ENCODE data around the gene DUS1L.

The DUS1L gene

DNA sequence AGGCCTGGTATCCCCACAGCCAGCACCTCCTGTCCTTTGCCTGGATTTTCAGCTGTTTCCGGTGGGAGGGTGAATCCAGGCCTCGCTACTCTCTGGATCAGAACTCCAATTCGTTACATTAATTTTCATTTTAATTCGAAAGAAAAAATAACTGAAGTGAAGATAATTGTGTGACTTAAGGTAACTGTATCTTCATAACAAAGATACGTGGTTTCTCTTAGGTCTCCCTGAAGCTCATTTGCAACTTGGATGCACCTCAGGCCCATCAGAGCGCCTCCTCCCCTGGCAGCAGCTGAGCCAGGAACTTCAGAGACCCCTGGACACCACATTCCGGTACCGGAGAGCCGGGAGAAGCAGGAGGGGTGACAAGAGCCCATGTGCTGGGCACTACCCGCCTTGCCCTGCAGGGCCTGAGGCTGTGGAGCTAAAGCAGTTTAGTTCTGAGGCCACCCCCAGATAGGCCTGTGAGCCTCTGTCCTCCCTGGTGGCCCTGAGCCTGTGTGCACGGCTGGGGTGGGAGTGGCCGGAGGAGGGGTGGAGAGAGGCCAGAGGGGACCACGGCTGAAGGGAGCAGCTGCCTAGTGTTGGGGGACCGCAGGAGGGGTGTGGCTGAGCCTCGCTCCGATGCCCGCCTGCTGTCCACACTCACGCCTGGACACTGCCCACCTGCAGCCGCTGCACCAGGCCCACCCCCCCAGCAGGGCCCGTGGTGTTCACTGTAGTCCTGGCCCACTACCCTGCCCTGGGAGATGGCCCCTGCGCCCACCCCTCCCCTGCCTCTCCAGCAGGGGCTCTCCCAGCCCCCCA lies 11.4 kb upstream of the DUS1L start:
- no peak for DNase-seq (ENCODE audit: low spot score)
- FAIRE-seq, result no peak

GRCh38 chr17:82076018-82076784 lies 10.6 kb upstream of the DUS1L start:
- no peak for FAIRE-seq
- DNase-seq (ENCODE audit: low spot score), result no peak

GRCh38 chr17:82073446-82073845 lies 7.8 kb upstream of the DUS1L start:
- DNase-seq (ENCODE audit: low spot score) (no peak), FAIRE-seq (no peak)

DNA sequence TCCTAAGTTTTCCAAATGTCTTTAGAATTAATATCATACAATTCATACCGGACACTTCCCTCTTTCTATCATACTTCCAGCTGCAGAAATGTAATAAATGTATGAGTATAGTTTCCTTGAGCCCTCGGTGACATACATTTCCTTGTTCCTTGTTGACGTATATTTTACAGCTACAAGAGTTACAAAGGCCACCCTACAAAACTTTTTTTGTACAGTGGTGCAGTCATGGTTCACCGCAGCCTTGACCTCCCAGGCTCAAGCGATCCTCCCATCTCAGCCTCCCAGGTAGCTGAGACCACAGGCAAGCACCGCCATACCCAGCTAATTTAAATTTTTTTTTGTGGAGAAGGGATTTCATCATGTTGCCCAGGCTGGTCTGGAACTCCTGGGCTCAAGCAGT lies 7.2 kb upstream of the DUS1L start:
- no peak for DNase-seq (ENCODE audit: low spot score)
- FAIRE-seq, result no peak

DNA sequence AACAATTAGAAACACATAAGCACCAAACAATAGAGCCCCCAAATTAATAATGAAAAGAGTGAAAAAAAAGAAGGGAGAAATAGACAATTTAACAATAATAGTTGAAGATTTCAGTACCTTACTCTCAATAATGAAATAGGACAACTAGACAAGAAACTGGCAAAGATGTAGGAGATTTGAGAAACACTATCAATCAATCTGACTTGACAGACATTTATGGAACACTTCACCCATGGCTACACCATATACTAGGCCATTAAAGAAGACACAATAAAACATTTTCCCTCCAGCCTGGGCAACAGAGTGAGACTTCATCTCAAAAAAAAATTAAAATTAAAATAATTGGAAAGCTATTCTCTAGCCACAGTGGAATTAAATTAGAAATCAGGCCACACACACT lies 5.0 kb upstream of the DUS1L start:
- FAIRE-seq (no peak), DNase-seq (ENCODE audit: low spot score) (no peak)

- no peak for FAIRE-seq
Observed at GRCh38 chr17:82065193-82065637, 389 bp downstream of the DUS1L start.

DNA sequence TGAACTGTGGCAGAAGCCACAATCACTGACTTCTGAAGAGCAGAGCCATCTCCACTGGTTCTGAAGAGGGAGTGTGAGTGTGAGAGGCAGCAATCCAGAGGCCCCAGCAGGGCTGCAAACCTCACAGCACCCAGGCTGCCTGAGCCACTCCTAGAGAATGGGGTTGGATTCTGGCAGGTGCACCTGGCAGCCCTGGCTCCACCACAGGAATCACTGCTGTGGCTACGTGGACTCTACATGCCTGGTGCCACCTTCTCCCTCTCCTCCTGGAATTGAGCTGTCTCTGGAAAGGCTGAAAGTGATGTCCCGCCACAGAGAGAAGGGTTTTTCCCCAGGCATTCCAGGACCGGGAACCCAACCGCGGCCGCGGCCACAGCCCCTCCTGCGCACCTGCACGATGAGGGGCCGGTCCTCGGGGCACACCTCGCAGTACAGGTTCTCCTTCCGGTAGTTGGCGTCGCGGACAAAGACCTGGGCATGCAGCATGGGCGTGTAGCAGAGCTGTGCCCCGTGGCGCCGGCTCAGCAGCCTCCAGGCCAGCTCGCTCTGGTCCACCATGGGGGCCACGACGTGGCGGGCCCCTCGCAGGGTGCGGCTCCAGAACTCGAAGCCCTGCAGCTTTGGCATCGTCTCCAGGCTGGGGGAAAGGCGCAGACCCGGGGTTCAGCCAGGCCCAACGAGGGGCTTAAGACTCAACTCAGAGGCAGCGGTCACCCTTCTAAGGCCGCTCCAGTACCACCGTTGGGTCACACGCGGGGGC lies 991 bp downstream of the DUS1L start:
- DNase-seq (ENCODE audit: low spot score), result peak; percentile 39
- no peak for FAIRE-seq

More at GRCh38 chr17:82065193-82065637, 389 bp downstream of the DUS1L start:
- no peak for DNase-seq (ENCODE audit: low spot score)

DNA sequence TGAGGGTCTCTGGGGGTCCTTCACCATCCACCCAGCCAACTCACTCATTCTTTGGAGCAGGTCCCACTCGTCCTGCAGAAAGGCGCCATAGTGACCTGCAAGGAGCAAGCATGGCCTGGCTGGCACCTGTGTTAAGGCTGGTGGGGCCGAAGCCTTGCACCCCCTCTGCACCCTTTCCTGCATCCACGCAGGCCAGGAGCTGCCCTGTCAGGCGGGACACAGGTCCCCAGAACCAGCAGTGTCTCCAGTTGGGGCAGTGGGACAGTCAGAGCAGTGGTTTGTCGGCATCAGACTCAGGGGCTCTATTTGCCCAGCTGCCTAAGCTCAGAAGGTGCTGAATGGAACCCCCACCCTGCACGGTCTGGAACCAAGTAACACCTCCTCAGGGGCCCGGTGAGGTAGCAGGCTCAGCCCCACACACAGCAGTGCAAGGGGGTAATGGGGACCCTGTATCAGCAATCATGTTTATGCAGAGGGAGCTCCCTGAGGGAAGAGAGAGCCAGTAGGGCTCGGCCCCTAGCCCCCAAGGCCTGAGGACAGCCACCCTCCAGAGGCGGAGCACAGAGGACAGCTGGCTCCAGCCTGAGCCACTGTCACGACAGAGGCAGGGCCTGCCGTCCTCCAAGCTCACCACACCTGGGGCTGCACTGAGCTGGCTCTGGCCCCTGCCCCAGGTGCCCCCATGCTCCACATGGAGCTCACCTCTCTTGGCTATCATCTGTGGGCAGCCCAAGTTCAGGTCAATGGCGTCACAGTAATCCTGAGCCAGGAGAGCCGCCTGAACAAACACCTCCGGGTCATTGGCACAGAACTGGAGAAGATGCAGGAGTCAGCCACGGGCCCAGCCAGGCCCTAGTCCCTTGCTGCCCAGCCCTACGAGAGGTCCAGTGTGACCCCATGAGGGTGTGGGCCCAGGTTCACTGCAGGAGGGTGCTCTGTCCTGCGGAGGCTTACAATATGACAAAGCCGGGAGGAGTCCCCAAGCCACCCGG lies 1.9 kb downstream of the DUS1L start:
- FAIRE-seq, result no peak
- no peak for DNase-seq (ENCODE audit: low spot score)

DNA sequence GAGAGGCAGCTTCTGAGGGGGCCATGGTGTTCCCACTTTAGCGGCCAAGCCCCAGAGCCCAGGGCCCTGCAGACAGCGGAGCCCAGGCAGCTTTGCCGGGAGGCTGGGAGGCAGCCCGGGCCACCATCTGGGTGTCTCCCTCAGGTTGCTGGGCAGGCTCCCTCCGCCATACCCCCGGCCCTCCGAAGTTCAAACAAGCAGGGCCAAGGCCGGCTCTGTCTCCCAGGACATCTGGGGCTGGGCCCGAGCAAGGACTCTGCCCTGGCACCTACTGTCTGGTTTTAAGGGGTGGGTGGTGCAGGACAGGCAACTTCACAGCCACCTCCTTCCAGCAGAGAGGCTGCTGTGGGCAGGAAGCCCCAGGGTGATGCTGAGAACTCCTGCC lies 2.6 kb downstream of the DUS1L start:
- FAIRE-seq, result no peak

DNA sequence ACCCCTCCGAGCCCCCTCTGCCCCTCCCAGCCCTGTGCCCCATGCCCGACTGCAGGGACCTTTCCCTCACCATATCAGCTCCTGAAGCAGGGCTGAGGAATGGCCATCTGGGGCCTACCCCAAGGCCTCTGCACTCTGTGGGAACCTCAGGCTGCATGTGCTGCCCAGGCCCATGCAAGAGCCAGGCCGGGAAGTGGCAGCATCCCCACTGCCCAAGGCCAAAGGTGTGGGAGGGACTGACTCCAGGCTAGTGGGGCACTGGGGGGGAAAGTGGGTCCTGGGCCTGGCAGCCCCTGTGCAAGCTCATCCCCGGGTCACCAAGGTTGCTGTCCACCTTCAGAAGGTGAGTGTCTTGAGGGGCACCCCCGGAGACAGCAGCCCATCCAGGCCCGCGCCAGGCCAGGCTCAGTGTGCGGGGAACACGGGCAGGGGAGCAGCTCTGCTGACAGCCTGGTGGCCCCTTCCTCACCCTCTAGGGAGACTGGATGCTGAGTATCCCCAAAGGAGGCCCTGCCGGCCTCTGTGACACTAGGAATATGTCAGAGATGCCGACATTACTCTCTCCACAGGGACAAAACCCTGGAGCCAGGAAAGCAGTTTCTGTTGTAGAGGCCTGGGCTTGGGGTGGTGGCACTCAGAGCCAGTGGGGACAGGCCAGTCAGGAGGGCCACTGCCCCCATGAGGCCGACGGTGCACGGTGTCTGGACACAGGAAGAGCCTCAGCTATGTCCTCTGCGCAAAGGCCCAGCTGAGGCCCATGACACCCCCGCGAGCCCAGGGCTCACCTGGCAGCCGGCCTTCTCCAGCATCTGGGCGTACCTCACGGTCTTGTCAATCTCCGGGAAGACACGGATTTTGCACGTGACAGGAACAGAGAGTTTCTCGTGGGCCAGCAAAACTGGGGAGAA lies 3.3 kb downstream of the DUS1L start:
- no peak for DNase-seq (ENCODE audit: low spot score)
- no peak for FAIRE-seq

More for the DNA sequence above, 2.6 kb downstream of the DUS1L start:
- DNase-seq (ENCODE audit: low spot score), result no peak

DNA sequence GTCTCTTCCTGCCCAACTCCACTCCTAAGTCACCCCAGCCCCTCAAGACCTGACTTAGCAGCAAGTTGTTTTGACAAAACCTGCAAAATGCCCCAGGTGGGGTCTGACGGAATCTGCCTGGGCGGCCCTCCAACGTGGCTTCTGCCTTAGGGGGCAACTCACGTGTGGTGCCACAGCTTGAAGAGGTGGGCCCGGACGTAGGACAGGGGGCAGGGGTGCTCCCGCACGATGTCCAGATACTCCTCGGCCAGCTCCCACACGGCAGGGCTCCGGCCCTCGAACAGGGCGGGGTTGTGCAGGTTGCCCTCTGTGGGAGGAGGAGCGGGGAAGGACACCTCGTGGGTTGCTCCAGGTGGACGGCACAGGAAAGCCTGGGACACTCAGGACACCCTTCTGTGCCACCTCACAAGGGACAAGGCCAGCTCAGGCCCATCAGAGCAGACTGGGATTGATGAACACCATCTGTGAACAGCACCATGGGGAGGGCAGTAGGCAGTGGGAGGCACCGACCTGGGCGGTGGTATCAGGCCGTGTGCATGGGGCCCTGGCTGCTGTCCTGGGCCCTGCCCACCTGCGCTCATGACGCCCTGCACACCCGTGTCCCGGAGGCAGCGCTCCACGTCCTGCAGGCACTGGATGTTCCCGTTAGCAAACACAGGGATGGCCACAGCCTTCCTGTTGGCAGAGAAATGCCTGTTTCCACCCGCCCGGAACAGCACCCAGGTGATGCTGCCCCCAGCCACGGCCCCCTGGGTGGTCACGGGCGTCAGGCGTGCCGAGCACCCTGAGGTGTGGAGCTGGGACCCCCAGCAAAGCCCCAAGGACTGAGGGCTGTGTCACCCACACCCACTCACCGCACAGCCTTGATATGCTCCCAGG lies 4.3 kb downstream of the DUS1L start:
- FAIRE-seq (peak; percentile 9), DNase-seq (ENCODE audit: low spot score) (no peak)

- DNase-seq (ENCODE audit: low spot score), result no peak
- no peak for FAIRE-seq
Observed at GRCh38 chr17:82060614-82061013, 5.0 kb downstream of the DUS1L start.

GRCh38 chr17:82060001-82060380 lies 5.6 kb downstream of the DUS1L start:
- no peak for FAIRE-seq
- no peak for DNase-seq (ENCODE audit: low spot score)

DNA sequence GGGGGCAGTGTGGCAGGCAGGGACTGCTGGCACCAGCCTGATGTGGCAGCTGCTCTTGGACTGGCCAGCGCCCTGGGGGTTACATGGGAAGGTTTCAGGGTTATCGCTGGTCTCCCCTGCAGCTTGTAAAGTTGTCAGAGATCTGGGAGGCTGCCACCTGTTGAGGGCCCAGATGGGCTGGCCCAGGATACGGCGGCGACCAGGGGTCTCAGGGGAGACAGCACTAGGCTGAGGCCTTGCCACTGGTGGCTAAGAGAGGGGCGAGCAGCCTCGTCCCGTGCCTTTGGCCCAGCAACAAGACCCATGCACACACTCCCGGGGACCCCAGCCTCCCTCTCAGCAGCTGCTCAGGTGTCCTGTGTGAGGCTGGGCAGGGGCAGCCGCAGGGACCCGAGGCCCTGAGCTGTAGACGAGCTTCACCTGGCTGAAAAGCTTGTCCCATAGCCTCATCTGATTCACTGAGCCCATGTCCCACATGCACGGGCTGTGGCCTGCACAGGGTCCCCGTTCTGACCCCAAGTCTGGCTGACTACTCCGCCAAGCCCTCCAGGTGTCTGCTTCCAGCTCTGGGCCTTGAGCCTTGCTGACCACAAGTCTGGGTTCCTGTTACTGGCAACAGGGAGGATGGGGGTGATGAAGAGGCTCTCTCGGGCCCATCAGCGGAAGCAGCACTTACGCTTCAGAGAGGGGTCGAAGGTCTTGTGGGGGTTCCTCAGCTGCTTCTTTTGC lies 6.2 kb downstream of the DUS1L start:
- DNase-seq (ENCODE audit: low spot score) (no peak), FAIRE-seq (peak; percentile 58)

DNA sequence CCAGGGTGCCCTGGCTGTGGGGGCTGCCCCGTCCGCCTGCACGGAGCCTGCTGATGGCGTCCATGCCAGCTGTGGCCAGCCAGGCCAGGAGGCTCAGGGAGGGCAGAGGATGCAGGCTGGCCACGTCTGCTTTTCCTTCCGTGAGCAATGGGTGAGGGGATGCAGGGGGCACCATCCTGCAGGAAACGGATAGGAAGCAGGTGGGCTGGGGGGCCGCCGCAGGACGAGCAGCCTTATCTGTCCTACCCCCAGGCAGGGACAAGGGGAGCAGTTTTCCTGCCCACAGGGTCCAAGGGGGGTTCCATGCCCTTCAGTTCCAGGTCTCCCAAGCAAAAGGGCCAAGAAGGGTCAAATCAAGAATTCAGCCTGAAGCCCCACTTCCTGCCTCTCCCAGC lies 6.8 kb downstream of the DUS1L start:
- DNase-seq (ENCODE audit: low spot score) (no peak), FAIRE-seq (peak; percentile 65)

GRCh38 chr17:82058230-82058854 lies 7.3 kb downstream of the DUS1L start:
- FAIRE-seq (no peak), DNase-seq (ENCODE audit: low spot score) (no peak)
